SK-N-SH treated with all-trans-retinoic acid at 6 μM for 48 hours (cell line): ENCODE measurements around the gene HOXC9.

Experiments
- ATAC-seq: fragments of 200-7000 bp; cut with Tn5 transposase; 3 replicates; pipeline ENCODE4 v1.9.1; 2020; ENCODE audit warnings: mild to moderate bottlenecking, moderate library complexity
- ARNTL ChIP-seq: fragments of 450-650 bp; formaldehyde crosslinking; IDR thresholded peaks from 2 replicates; pipeline ENCODE4 v1.5.0; 2020; ENCODE audit warnings: low read depth, mild to moderate bottlenecking, moderate library complexity, borderline replicate concordance
- BACH2 ChIP-seq: fragments of 250-450 bp; sonication (Bioruptor Pico); IDR thresholded peaks from 2 replicates; pipeline ENCODE4 v1.9.0; 2021; ENCODE audit warnings: mild to moderate bottlenecking, borderline replicate concordance
- CREB5 ChIP-seq: fragments of 250-450 bp; sonication (Bioruptor Pico); IDR thresholded peaks from 2 replicates; pipeline ENCODE4 v1.5.1; 2020; ENCODE audit warnings: low read depth, mild to moderate bottlenecking, moderate library complexity
- CSDC2 ChIP-seq: fragments of 250-450 bp; sonication (Bioruptor Pico); IDR thresholded peaks from 2 replicates; pipeline ENCODE4 v1.5.0; 2020; ENCODE audit warnings: mild to moderate bottlenecking, moderate library complexity
- CSRNP3 ChIP-seq: fragments of 250-450 bp; sonication (Bioruptor Pico); IDR thresholded peaks from 2 replicates; pipeline ENCODE4 v1.5.1; 2021; ENCODE audit warnings: mild to moderate bottlenecking, moderate library complexity
- ESRRG ChIP-seq: fragments of 250-450 bp; sonication (Bioruptor Pico); IDR thresholded peaks from 2 replicates; pipeline ENCODE4 v1.6.1; 2021; ENCODE audit warnings: mild to moderate bottlenecking
- GLIS3 ChIP-seq: fragments of 250-450 bp; sonication (Bioruptor Pico); IDR thresholded peaks from 2 replicates; pipeline ENCODE4 v1.5.0; 2020; ENCODE audit warnings: mild to moderate bottlenecking, moderate library complexity
- ISL1 ChIP-seq: fragments of 250-450 bp; sonication (Bioruptor Pico); IDR thresholded peaks from 2 replicates; pipeline ENCODE4 v2.1.2; 2022; ENCODE audit warnings: mild to moderate bottlenecking, moderate library complexity
- OSR1 ChIP-seq: fragments of 250-450 bp; sonication (Bioruptor Pico); IDR thresholded peaks from 2 replicates; pipeline ENCODE4 v1.8.0; 2022; ENCODE audit warnings: moderate library complexity, mild to moderate bottlenecking, inconsistent platforms
- PATZ1 ChIP-seq: fragments of 250-450 bp; sonication (Bioruptor Pico); IDR thresholded peaks from 2 replicates; pipeline ENCODE4 v1.8.0; 2020; ENCODE audit warnings: mild to moderate bottlenecking, moderate library complexity, borderline replicate concordance
- POU6F1 ChIP-seq: fragments of 250-450 bp; sonication (Bioruptor Pico); IDR thresholded peaks from 2 replicates; pipeline ENCODE4 v1.8.0; 2021; ENCODE audit warnings: low read depth, mild to moderate bottlenecking, moderate library complexity, borderline replicate concordance
- PPARA ChIP-seq: fragments of 250-450 bp; sonication (Bioruptor Pico); IDR thresholded peaks from 2 replicates; pipeline ENCODE4 v1.5.0; 2020; ENCODE audit warnings: mild to moderate bottlenecking, borderline replicate concordance
- RARB ChIP-seq: fragments of 250-450 bp; sonication (Bioruptor Pico); IDR thresholded peaks from 2 replicates; pipeline ENCODE4 v1.8.0; 2021; ENCODE audit warnings: mild to moderate bottlenecking, moderate library complexity
- SNAI2 ChIP-seq: fragments of 250-450 bp; sonication (Bioruptor Pico); IDR thresholded peaks from 2 replicates; pipeline ENCODE4 v1.5.0; 2020; ENCODE audit warnings: mild to moderate bottlenecking, moderate library complexity
- TCF4 ChIP-seq: fragments of 250-450 bp; sonication (Bioruptor Pico); IDR thresholded peaks from 2 replicates; pipeline ENCODE4 v1.8.0; 2021; ENCODE audit warnings: mild to moderate bottlenecking, moderate library complexity, borderline replicate concordance
- TOX ChIP-seq: fragments of 250-450 bp; sonication (Bioruptor Pico); IDR thresholded peaks from 2 replicates; pipeline ENCODE4 v1.8.0; 2021; ENCODE audit warnings: mild to moderate bottlenecking, moderate library complexity, borderline replicate concordance
- TSHZ2 ChIP-seq: fragments of 250-450 bp; sonication (Bioruptor Pico); IDR thresholded peaks from 2 replicates; pipeline ENCODE4 v1.5.0; 2020; ENCODE audit warnings: mild to moderate bottlenecking, moderate library complexity
- ZC3H10 ChIP-seq: fragments of 250-450 bp; sonication (Bioruptor Pico); IDR thresholded peaks from 2 replicates; pipeline ENCODE4 v1.5.1; 2021; ENCODE audit warnings: mild to moderate bottlenecking, moderate library complexity
- ZFP3 ChIP-seq: fragments of 250-450 bp; sonication (Bioruptor Pico); IDR thresholded peaks from 2 replicates; pipeline ENCODE4 v1.5.0; 2020; ENCODE audit warnings: mild to moderate bottlenecking, moderate library complexity
- ZFP30 ChIP-seq: fragments of 450-650 bp; formaldehyde crosslinking; IDR thresholded peaks from 2 replicates; pipeline ENCODE4 v1.5.0; 2022; ENCODE audit warnings: mild to moderate bottlenecking, moderate library complexity
- ZNF565 ChIP-seq: fragments of 450-650 bp; formaldehyde crosslinking; conservative IDR thresholded peaks from 2 replicates; pipeline ENCODE4 v1.5.0; 2020; ENCODE audit warnings: low read depth, mild to moderate bottlenecking, moderate library complexity
- ZNF70 ChIP-seq: fragments of 450-650 bp; formaldehyde crosslinking; IDR thresholded peaks from 2 replicates; pipeline ENCODE4 v1.5.0; 2020; ENCODE audit warnings: mild to moderate bottlenecking, moderate library complexity
- ZNF8 ChIP-seq: fragments of 450-650 bp; formaldehyde crosslinking; IDR thresholded peaks from 2 replicates; pipeline ENCODE4 v1.5.0; 2020; ENCODE audit warnings: mild to moderate bottlenecking, moderate library complexity

Gene HOXC9

GRCh38 chr12:53968214-53969127, 31.5 kb upstream of the HOXC9 start:
- TF ChIP-seq PATZ1 (CRISPR knock-in tag), result no peak
- no peak for TF ChIP-seq TSHZ2
- TF ChIP-seq ZC3H10, result no peak
- TF ChIP-seq TCF4 (CRISPR knock-in tag), result no peak
- no peak for TF ChIP-seq ZFP3 (CRISPR knock-in tag)
- TF ChIP-seq ESRRG (CRISPR knock-in tag), result no peak
- TF ChIP-seq ISL1, result no peak
- TF ChIP-seq CREB5 (CRISPR knock-in tag), result no peak
- no peak for TF ChIP-seq ZNF565 (CRISPR knock-in tag)
- no peak for TF ChIP-seq CSDC2 (CRISPR knock-in tag)
- no peak for TF ChIP-seq GLIS3 (CRISPR knock-in tag)
- TF ChIP-seq ZFP30 (CRISPR knock-in tag), result no peak
- no peak for TF ChIP-seq POU6F1 (CRISPR knock-in tag)
- TF ChIP-seq ZNF70 (CRISPR knock-in tag), result no peak
- TF ChIP-seq BACH2 (CRISPR knock-in tag), result no peak
- TF ChIP-seq SNAI2, result no peak
- TF ChIP-seq PPARA, result no peak
- no peak for TF ChIP-seq TOX
- no peak for TF ChIP-seq RARB (CRISPR knock-in tag)
- no peak for ATAC-seq

- no peak for ATAC-seq
- TF ChIP-seq RARB (CRISPR knock-in tag), result no peak
- TF ChIP-seq ZC3H10, result no peak
- TF ChIP-seq, all 23 proteins: peak for 0
Measured at GRCh38 chr12:53969588-53970259, 30.2 kb upstream of the HOXC9 start.

GRCh38 chr12:53970451-53970850, 29.5 kb upstream of the HOXC9 start:
- no peak for ATAC-seq
- TF ChIP-seq BACH2 (CRISPR knock-in tag) (no peak), GLIS3 (CRISPR knock-in tag) (no peak), PATZ1 (CRISPR knock-in tag) (no peak), ZFP3 (CRISPR knock-in tag) (no peak), ZFP30 (CRISPR knock-in tag) (no peak), ISL1 (no peak), ZNF70 (CRISPR knock-in tag) (no peak), CREB5 (CRISPR knock-in tag) (no peak), ARNTL (CRISPR knock-in tag) (no peak), RARB (CRISPR knock-in tag) (no peak), CSRNP3 (CRISPR knock-in tag) (no peak), ZNF8 (no peak), TCF4 (CRISPR knock-in tag) (no peak), CSDC2 (CRISPR knock-in tag) (no peak), OSR1 (no peak), TOX (no peak), ESRRG (CRISPR knock-in tag) (no peak)
